H1 (cell line): ENCODE results near the gene LSM3.

Experiments
- ATF3 ChIP-seq: IDR thresholded peaks from 2 replicates; pipeline ENCODE4 v1.6.1; 2011; ENCODE audit warnings: low read depth, mild to moderate bottlenecking, low read length; ENCODE audit not compliant: insufficient read depth
- CHD2 ChIP-seq: IDR thresholded peaks from 2 replicates; pipeline ENCODE4 v1.6.1; 2012; ENCODE audit warnings: low read length, improper control_type of control experiment
- CREB1 ChIP-seq: IDR thresholded peaks from 2 replicates; pipeline ENCODE4 v1.6.1; 2012; ENCODE audit warnings: inconsistent platforms
- CTCF ChIP-seq, 3 experiments: IDR thresholded peaks; 1 replicate in 2 of 3; 2 replicates in 1 of 3; pipeline versions ENCODE4 v1.5.1 to v1.6.1; 2011; ENCODE audit warnings: low read length in 3 of 3, mild to moderate bottlenecking in 3 of 3, inconsistent platforms in 2 of 3, low read depth in 1 of 3, moderate library complexity in 1 of 3; ENCODE audit not compliant: insufficient read depth in 1 of 3; ENCODE audit errors: control extremely low read depth in 1 of 3
- EP300 ChIP-seq, 2 experiments: IDR thresholded peaks; 1 replicate in 1 of 2; 2 replicates in 1 of 2; pipeline ENCODE4 v1.6.1; 2011 to 2012; ENCODE audit warnings: low read depth in 2 of 2, low read length in 2 of 2, mild to moderate bottlenecking in 2 of 2, borderline replicate concordance in 1 of 2, inconsistent platforms in 1 of 2, moderate library complexity in 1 of 2
- GABPA ChIP-seq: IDR thresholded peaks from 2 replicates; pipeline ENCODE4 v1.6.1; 2011; ENCODE audit warnings: mild to moderate bottlenecking, low read length, moderate library complexity, borderline replicate concordance; ENCODE audit not compliant: insufficient read depth
- KDM1A ChIP-seq: fragments of 200-600, 300-600 bp; sonication (generic); IDR thresholded peaks from 2 replicates; pipeline ENCODE4 v1.7.1; 2016; ENCODE audit warnings: mild to moderate bottlenecking, low read length, borderline replicate concordance
- POLR2A ChIP-seq, 2 experiments: IDR thresholded peaks; 1 replicate in 1 of 2; 2 replicates in 1 of 2; pipeline ENCODE4 v1.6.1; 2011; ENCODE audit warnings: low read depth in 2 of 2, low read length in 2 of 2, mild to moderate bottlenecking in 2 of 2; ENCODE audit errors: control extremely low read depth in 1 of 2
- SRF ChIP-seq: IDR thresholded peaks from 2 replicates; pipeline ENCODE4 v1.6.1; 2011; ENCODE audit warnings: mild to moderate bottlenecking, low read depth, low read length, moderate library complexity
- TAF1 ChIP-seq: IDR thresholded peaks from 2 replicates; pipeline ENCODE4 v1.6.1; 2011; ENCODE audit warnings: mild to moderate bottlenecking, low read depth, low read length
- TCF12 ChIP-seq: IDR thresholded peaks from 2 replicates; pipeline ENCODE4 v1.6.1; 2011; ENCODE audit warnings: low read depth, mild to moderate bottlenecking, low read length
- YY1 ChIP-seq: IDR thresholded peaks from 2 replicates; pipeline ENCODE4 v1.6.1; 2011; ENCODE audit warnings: low read depth, mild to moderate bottlenecking, low read length

DNA sequence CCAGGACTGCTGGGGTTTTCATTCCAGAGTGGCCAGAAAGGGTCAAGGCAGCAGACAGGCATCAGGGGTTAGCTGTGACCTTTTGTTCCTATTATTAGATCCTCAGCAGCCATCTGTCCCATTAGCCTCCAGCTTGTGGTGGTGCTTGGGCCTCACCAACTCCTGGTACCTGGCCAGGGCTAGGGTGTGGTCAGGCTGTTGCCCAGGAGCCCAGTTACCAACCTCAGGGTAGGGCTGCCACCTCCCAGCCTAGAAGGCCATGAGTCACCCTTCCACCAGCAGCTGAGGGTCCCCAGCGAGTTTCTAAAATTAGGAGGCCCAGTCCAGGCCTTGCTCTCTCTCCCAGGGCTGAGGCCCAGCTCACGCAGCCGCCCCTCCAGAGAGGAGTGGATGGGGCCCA lies 41.6 kb upstream of the LSM3 start:
- TF ChIP-seq ATF3 = no peak
- TF ChIP-seq POLR2A (IDR thresholded peaks at IDR 0.05; ENCODE audit: control extremely low read depth in 1 of 2, low read depth in 2 of 2, low read length in 2 of 2) = no peak
- no peak for TF ChIP-seq CTCF (IDR thresholded peaks at IDR 0.05; ENCODE audit: control extremely low read depth in 1 of 3, insufficient read depth in 1 of 3, low read depth in 1 of 3, low read length in 3 of 3)
- TF ChIP-seq EP300 (IDR thresholded peaks at IDR 0.05; ENCODE audit: borderline replicate concordance in 1 of 2, low read depth in 2 of 2, low read length in 2 of 2) = no peak
- TF ChIP-seq TAF1 = no peak
- no peak for TF ChIP-seq GABPA
- no peak for TF ChIP-seq YY1
- TF ChIP-seq CREB1 = no peak
- TF ChIP-seq TCF12 = no peak
- no peak for TF ChIP-seq CHD2
- no peak for TF ChIP-seq SRF
- no peak for TF ChIP-seq KDM1A
